Fibroblast of peridontal ligament (primary cell): Measurements from ENCODE around the gene AHRR.

Source experiments
- DNase-seq: peaks from one replicate; pipeline ENCODE4 v3.0.0-alpha.2; 2010; ENCODE audit errors: extremely low read depth

AHRR gene

GRCh38 chr5:346229-346935 is 24.9 kb downstream of the AHRR start:
- DNase-seq, result no peak

DNA sequence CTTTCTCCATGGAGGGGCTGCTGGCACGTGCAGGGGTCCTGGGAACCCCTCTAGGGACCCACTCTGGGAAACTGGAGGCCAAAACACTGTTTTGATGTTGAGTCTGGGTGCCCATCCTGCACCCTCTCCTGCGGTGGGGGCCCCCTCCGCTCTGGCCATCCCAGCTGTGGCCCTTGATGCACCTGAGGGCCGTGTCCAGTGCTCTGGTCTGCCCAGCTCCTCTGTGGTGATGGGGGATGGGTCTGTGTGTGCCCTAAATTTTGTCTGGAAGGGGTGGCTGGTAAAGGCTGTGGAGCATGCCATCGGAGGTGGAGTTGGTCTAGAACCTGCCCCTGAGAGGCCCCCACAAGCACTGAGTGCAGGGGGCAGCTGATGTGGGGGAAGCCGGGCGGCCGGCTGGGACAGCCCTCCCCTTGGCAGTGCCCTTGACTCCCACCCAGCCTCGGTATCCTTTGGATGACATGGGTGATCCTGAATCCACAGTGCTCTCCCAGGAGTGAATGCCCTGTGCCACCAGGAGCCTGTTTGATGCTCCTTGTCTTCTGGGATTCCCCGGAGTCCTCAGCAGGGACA is 26.3 kb downstream of the AHRR start:
- no peak for DNase-seq

GRCh38 chr5:348726-349125 is 27.2 kb downstream of the AHRR start:
- DNase-seq, result no peak

- DNase-seq, result no peak
These were observed 28.8 kb downstream of the AHRR start for GRCh38 chr5:350355-350754.

DNA sequence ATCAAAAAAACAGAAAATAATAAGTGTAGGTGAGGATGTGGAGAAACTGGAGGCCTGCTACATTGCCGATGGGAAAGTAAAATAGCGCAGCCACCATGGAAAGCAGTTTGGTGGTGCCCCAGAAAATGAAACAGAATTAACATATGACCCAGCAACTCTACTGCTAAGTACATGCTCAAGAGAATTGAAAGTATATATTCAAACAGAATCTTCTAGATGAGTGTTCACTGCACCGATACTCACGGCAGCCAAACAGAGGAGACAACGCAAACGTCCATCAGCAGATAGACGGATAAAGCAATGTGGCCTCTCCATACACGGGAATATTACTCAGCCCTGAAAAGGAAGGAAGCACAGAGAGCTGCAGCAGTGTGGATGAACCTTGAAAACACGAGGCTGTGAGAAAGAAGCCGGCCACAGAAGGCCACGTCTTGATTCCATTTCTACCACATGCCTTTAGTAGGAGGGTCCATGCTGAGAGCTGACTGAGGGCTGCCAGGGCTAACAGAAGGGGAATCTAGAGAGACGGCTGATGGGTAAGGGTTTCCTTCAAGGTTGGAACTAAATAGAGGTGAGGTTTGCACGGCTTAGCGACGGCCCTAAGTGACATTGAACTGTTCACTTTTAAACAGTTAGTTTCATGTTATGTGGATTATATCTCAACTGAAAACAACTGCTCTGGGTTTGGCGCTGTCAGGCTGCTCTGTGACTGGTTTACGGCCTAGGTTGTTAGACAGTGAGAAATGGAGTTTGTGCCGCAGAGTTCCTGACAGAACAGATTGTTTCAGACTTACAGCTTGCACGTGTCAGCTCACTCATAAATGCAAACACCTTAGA is 29.8 kb downstream of the AHRR start:
- DNase-seq, result no peak

DNA sequence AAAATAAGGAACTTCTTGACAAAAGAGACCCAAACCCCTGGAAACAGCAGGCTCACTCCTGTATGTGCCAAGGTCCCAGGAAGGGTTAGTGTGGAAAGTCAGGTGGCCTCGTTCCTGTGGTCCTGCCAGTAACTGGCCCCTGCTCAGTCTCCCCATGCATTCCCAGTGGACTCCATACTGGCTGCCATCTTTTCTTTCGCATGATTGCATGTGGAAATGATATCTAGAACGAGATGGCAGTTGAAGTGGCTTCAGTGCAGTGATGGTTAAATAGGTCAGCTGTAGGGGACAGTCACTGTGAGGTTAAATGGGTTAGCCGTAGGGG is 30.4 kb downstream of the AHRR start:
- no peak for DNase-seq

GRCh38 chr5:352639-353611 is 31.4 kb downstream of the AHRR start:
- DNase-seq, result no peak

DNA sequence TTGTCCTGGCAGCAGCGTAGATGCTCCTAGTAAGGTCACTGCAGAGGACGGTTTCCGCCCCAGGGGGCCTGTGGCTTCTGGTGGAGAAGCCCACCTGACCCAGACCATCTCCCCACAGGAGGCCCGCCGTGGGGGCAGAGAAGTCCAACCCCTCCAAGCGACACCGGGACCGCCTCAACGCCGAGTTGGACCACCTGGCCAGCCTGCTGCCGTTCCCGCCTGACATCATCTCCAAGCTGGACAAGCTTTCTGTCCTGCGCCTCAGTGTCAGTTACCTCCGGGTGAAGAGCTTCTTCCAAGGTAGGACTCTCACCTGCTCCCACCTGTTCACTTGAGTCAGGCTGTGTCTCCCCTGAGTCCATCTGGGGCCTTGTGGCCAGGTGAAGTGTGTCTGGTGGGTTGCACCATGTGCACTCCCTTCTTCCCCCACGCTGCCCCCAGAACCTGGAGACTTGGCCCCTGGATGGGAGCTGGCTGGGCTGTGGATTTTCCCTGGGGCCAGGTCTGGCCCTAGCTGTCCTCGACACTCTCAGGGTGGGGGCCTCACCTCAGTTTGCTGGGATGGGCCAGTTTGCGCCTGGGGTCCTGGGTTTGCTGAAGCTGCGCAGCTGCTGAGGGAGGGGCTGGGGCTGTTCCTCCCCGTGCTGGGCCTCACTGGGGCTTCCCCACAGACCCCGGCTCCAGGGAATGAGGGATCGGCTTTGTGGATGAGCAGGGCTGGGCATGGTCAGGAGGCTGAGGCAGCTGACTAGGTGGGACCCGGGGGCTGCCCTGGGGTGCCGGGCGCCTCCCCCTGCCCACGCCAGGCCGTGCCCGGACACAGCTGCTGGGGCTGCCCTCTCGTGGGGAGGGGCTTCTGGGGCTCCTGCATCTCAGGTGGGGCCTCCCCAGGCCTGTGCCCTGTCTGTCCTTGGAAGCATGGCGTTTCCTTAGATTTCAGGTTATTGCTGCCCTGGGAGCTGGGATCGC is 32.4 kb downstream of the AHRR start:
- DNase-seq, result no peak

DNA sequence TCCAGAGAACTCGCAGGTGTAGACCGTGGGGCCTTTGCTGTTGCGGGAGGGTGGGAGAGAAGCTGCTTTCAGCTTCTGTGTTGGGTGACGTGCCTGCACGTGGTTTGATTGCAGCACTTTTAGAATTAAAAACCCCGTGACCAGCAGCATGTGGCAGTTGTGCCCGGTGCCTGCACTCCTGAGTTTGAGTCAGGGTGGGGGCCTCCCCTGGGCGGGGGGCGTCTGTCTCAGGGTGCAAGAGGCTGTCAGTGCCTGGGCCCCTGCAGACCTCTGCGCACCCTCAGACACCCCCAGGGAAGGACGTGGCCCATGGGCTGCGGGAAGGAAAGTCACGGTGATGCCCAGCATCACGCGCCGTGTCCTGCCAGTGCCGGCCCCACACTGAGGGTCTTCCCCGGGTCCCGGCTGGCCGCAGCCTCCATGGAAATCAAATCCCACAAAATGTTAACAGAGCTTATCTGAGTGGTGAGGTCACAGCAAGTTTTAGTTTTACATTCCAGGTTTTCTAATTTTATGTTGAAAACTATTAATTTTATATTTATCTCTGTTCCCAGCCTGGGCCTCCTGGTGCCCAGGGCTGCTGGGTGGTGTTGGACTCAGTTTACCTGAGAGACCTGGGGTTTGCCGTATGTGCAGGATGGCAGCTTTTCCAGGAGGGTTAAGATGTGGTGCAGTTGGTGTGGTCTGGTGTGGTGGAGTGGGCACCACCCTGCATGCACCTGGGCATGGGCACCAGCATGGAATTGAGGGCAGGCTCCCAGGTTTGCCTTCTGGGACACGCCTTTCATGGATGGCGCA is 33.3 kb downstream of the AHRR start:
- DNase-seq, result no peak

- no peak for DNase-seq
These were observed 33.9 kb downstream of the AHRR start for GRCh38 chr5:355379-355935.

GRCh38 chr5:355958-356357 is 34.4 kb downstream of the AHRR start:
- DNase-seq, result no peak

DNA sequence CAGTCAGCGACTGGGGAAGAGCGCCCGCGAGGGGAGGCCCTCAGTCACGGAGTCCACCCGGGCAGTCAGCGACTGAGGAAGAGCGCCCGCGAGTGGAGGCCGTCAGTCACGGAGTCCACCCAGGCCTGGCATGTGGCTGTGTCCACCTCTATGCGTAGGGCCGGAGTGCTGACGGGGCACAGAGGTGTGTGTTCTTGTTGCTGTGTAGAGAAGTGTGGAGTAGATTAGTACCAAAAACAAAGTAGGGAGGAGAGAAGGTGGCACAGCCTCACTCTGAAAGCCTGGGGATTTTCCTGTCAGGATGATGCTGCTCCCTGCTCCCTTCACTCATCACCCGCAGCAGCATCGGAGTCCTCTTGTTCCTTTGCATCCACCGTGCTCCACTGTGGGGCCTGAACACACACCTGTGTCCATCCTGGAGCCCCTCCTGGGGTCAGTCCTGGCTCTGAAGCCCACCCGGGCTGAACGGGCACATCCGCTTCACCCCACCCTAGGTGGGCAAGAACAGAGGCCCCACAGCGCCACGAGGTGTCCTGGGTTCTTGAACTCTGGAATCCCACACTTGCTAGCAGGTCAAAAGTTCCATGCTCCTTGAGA is 37.9 kb downstream of the AHRR start:
- no peak for DNase-seq

DNA sequence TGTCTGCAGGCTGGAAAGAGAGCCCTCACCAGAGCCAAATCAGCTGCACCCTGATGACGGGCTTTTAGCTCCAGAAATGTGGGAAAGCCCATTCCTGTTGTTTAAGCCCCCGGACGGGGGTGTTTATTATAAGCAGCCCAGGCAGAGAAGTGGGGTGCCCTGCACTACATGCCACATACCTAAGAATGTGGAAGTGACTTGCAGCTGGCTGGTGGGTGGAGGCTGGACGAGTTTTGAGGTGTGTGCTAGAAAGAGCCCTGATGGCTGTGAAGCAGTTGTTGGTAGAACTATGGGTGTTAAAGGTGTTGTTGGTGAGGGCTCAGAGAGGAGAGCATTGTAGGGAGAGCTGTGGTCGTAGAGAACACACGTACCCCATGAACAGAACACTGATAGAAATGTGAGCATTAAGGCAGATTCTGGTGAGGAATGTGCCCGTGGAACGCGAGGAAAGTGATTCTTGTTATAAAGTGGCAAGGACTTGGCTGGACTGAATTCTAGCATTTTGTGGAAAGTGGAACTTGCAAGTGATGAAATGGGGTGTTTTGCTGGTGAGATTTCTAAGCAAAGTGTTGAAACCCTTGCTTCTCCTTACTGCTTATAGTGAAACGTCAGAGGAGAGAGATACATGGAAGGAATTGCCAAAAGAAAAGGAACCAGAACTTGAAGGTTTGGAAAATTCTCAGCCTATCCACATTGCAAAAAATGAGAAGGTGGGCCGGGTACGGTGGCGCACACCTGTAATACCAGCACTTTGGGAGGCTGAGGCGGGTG is 38.9 kb downstream of the AHRR start:
- DNase-seq, result no peak

DNA sequence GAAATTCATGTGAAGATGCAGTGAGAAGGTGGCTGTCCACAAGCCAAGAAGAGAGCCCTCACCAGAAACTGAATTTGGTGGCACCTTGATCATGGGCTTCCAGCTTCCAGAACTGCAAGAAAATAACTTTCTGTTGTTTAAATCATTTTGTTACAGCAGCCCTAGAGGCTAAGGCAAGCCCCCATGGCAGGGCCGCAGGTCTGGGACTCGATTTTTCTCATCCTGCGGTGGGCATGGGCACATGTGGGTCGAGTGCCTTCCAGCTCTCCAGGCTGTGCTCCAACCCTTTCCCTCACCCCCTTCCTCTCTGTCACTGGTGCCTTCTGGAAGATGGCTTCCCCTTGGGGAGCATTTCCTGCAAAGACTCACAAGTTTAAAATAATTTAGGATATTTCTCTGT is 40.7 kb downstream of the AHRR start:
- DNase-seq, result no peak

GRCh38 chr5:362978-363765 is 41.7 kb downstream of the AHRR start:
- no peak for DNase-seq

DNA sequence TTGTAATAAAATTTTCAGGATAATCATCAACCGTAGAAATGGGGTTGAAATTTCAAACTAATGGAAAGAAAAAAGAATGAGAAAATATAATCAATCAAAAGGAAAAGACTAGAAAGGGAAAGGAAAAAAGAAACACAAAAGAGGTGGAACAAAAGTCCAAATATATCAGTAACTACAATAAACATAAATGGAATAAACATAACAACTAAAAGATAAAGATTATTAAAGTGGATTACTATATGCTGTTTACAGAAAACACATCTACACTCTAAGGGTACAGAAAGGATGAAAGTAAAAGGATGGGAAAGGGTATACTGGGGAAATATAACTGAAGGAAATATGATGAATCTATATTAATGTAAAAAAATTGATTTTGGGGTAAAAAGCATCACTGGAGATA is 43.0 kb downstream of the AHRR start:
- no peak for DNase-seq

GRCh38 chr5:366541-367357 is 45.2 kb downstream of the AHRR start:
- DNase-seq, result no peak
